Stimulated activated CD4-positive, alpha-beta T cell treated with anti-CD3 and anti-CD28 coated beads, Interleukin-1b, Interleukin-23, amount 100 ng/mL, for 4 hours (primary cell): ENCODE data around the gene SPACA6.
A peak's percentile ranks its signal among the peaks of the same experiment; 100 is the strongest.

Source experiments
- DNase-seq, 2 donors: peaks; one replicate each; pipeline ENCODE4 v3.0.0-alpha.2; 2020; ENCODE audit warnings: low read depth in 2 of 2

Gene SPACA6

GRCh38 chr19:51688671-51689571 is 4.2 kb upstream of the SPACA6 start:
- DNase-seq: no peak

DNA sequence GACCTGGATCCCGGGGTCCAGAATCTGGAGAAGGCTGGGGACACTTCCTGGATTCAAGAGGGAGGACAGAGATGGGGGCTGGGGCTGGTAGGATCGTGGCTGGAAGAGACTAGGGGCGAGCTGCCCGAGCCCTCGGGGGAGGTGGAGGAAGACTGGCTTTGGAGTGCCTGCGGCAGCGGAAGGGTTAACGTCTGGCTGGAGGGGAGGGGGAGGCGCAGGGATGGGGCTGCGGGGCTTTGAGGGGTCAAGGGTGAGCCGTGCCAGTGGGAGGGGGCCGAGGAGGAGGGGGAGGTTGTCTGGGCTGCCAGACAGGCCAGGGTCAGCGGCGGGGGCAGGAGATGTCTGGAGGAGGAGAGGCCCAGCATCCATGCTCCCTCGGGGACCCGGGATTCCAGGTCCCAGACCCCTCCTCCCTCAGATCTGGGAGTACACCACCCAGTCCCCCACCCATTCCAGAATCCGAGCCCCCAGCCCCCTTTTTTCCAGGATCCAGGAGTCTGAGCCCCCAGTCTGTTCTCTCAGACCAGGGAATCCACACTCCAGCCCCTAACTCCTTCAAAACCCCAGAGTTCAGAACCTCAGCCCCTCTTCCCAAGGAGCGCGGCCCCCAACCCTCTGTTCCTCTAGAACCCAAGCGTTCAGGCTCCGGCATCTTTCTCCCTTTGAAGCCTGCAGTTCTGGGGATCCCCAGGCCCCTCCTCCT is 3.2 kb upstream of the SPACA6 start:
- DNase-seq: no peak

- peak; percentile 41 to 56 for DNase-seq
These were observed 2.6 kb upstream of the SPACA6 start for GRCh38 chr19:51690454-51691073.

DNA sequence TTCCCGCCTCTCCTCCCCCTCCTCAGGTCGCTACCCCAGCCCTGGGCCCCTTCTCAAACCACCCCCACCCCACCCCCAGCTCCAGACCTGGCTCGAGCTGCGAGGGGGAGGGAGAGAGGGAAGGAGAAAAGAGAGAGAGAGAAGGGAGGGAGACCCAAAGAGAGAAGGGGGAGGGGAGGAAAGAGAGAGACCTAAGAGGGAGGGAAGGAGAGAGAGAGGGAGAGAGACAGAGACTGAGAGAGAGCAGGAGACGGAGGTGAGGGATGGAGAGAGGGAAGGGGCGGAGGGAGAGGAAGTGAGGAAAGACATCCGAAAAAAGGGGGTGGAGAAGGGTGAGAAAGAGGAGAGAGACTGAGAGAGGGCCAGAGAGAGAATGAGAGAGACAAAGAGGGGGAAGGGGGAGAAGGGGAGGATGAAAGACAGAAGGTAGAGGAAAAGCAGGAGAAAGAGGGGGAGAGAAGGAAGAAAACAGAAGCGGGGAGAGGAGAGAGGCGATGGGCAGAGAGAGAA is 2.0 kb upstream of the SPACA6 start:
- no peak for DNase-seq

DNA sequence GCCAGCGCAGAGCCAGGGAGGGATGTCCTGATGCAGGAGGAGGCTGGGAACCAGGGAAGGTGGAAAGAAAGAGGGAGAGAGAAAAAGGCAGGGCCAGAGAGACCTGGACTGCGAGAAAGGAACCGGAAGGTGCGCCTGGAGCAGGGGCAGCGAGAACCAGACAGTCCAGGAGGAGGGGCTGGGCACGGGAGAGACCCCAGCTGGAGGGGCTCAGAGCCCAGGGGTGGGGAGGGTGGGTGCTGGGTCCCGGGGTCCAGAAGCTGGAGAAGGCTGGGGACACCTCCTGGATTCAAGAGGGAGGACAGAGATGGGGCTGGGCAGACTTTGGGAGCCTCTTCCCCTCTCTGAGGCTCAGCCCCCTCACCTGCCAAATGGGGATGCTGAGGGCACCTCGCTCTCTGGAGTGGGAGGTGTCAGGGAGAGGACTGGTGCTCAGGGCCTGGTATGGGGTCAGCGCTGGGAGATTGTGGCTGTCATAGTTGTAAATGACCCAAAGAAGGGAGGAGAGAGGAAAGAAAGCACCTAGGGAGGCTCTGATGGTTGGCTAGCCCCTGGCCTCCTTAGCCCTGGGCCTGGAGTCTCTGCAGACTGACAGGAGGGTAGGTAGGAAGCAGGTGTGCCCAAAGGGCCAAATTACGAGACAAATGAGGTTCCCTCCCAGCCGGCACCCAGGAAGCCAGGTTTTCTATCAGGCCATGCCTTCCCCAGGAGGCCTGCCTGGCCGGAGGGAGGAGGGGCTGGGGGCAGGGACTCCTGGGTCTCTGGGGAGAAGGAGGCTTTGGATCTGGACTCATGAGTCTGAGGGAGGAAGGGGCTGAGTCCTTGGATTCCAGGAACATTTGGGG is 1.3 kb upstream of the SPACA6 start:
- no peak for DNase-seq

- no peak for DNase-seq
These were observed 662 bp upstream of the SPACA6 start for GRCh38 chr19:51692468-51692867.

DNA sequence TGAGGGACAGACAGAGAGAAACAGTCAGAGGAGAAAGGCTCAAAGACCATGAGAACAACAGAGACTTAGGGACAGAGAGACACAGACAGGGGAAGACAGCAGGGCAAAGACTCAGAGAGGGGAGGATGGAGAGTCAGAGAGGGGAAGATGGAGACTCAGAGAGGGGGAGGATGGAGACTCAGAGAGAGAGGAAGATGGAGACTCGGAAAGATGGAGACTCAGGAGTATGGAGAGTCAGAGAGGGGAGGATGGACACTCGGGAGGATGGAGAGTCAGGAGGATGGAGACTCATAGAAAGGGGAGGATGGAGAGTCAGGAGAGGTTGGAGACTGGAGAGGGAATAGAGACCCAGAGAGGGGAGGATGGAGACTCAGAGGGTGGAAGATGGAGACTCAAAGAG is 689 bp downstream of the SPACA6 start:
- no peak for DNase-seq

- DNase-seq: no peak
These were observed 1.4 kb downstream of the SPACA6 start for GRCh38 chr19:51694318-51695085.

DNA sequence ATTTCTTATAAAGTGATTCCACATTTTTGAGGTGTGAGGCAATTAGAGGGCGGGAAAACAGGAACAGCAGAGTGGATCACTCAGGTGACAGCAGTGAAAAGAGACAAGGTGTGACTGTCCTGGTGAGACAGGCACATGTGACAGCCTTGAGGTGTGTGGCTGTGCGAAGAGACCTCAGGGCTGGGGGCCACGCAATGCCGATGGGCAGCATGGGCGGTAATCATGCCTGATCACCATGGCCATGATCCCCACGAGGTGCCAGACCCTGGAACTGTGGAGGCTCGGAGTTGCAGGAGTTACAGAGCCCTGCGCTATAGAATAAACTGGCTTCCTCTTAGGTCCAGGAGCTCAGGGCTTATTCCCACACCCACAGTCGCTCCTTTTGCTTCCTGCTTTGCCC is 2.0 kb downstream of the SPACA6 start:
- no peak for DNase-seq

DNA sequence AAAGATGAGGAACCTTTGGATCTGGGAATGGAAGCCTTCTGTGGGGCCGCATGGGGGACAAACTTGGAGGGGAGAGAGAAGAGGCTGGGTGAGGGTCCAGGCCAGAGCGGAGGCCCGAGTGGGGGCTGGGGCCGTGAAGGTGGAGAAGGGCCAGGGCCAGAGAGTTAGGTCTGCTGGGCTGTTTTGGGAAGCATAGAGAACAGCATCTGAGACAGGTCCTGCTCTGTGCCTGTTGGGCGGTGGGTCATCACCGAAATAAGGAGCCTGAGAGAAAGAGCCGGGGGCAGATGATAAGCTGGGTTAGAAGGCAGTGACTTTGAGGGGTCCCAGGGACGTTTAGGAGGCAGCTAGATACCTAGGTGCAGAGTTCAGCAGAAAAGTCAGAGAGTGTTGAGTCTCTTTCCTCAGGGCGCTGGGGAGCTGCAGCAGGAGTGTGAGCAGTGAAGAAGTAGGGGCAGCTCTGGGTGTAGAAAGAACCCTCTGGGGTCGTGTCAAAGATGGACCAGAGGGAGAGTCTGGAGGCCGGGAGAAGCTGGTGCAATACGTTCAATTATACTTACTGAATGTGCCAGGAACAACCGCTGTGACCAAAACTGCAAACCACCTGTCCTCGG is 2.7 kb downstream of the SPACA6 start:
- DNase-seq: no peak

DNA sequence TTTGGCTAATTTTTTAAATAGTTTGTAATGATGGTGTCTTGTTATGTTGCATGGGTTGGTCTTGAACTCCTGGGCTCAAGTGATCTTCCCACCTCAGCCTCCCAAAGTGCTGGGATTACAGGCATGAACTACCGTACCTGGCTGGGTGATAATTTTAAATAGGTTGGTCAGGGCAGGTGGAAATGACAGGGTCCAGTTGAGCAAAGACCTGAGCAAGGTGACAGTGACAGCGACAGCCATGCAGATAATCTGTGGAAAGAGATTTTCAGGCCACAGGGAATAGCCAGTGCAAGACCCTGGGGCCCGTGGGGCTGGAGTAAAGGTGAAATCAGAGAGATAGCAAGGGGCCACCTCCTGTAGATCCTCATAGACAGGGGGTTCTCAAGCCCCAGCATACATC is 3.5 kb downstream of the SPACA6 start:
- DNase-seq: no peak

- no peak for DNase-seq
These were observed 4.1 kb downstream of the SPACA6 start for GRCh38 chr19:51697169-51697776.

DNA sequence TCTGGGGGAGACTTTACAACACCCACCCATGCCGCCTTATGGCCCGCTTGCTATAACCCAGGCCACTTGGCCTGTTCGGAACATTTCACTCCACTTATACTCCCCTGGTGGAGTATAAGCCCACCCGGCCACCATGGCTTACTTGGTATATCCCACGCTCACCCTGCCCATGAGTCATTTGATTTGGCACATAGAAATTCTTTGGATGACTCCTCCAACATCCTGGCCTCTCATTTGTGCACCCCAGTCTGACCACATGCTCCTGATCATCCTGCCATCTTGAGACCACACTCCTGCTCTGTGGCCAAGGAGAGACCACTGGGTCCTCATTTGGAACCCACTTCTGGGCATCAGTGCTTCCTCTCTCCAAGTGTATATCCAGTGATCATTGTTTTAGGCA is 5.2 kb downstream of the SPACA6 start:
- DNase-seq: no peak

DNA sequence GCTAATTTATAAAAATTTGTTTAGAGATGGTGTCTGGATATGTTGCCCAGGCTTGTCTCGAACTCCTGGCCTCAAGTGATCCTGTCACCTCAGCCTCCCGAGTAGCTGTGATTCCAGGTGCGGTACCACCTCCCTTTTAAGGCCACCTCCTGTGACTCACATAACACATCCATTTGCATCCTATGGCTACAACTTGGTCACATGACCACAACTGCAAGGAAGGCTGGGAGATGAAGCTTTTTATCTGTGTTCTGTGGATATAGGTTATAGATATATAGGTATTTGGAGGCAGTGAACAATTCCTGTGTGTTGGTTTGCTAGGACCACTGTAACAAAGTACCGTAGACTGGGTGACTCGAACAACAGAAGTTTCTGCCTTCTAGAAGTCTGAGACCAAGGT is 6.0 kb downstream of the SPACA6 start:
- DNase-seq: no peak

GRCh38 chr19:51701468-51702100 is 8.5 kb downstream of the SPACA6 start:
- DNase-seq: no peak

- peak in 1 of 2 donors; percentile 49 for DNase-seq
These were observed 9.1 kb downstream of the SPACA6 start for GRCh38 chr19:51702103-51702824.

- no peak for DNase-seq
These were observed 9.9 kb downstream of the SPACA6 start for GRCh38 chr19:51702825-51703574.
